Measurements from ENCODE around the gene KCNT1. TPM values are rescaled to one million over a fixed set of nuclear protein-coding genes. Genes with fewer than 3 reads are reported as not detected.
A peak's percentile ranks its signal among the peaks of the same experiment; 100 is the strongest.

Gene KCNT1
- total RNA-seq, 1 experiment from 2014 or later, result 0.68 TPM

DNA sequence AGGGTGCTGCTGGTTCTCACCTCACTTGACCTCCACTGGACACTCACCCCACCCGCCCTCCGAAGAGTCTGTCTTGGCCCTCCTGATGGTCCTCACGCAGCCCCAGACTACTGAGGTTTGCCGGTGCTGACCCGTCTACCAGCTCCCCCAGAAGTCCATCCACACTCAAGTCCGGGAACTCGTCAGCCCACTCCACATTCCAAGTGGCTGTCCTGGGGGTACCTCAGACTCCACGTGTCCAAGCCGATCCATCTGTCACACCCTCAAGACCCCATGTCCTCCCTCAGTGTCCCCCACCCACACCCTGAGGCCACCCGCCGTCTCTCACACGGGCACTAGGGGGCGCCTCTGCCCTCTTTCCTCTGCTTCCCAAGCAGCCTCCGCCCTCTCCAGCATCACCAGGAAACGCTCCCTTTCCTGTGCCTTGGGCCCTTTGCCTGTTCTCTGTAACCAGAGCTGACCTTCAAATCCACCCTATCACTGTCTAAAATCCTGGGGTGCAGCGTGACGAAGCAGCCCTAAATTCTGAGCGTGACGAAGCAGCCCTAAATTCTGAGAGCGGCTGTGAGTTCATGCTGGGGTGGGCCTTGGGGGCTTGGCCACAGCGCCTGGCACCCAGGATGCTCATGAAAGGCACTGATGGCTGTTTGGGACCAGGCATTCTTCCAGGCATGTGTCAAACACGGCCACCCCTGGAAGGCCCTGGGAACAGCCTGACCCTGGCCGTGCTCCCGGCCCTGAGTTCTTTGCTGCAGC lies 95.7 kb downstream of the KCNT1 start:
- TF ChIP-seq, protein P1, sequence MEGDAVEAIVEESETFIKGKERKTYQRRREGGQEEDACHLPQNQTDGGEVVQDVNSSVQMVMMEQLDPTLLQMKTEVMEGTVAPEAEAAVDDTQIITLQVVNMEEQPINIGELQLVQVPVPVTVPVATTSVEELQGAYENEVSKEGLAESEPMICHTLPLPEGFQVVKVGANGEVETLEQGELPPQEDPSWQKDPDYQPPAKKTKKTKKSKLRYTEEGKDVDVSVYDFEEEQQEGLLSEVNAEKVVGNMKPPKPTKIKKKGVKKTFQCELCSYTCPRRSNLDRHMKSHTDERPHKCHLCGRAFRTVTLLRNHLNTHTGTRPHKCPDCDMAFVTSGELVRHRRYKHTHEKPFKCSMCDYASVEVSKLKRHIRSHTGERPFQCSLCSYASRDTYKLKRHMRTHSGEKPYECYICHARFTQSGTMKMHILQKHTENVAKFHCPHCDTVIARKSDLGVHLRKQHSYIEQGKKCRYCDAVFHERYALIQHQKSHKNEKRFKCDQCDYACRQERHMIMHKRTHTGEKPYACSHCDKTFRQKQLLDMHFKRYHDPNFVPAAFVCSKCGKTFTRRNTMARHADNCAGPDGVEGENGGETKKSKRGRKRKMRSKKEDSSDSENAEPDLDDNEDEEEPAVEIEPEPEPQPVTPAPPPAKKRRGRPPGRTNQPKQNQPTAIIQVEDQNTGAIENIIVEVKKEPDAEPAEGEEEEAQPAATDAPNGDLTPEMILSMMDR (conservative IDR thresholded peaks at IDR 0.05), result peak; percentile 94
- H3K36me3 Mint-ChIP-seq (ENCODE audit: insufficient read depth in 1 of 3, low read depth in 3 of 3), result no peaks in the 10 kb centered on the region
- Histone ChIP-seq H3K4me1 (ENCODE audit: insufficient read depth, low read length) (no peaks in the 10 kb centered on the region), H3K14ac (ENCODE audit: insufficient read depth, low read length) (no peak overlapping the region), H3K4ac (ENCODE audit: low read depth, low read length) (no peak overlapping the region), H3K4me2 (ENCODE audit: insufficient read depth, insufficient read length, low read length) (no peak overlapping the region), H2BK120ac (ENCODE audit: low read depth, low read length, poor library complexity, severe bottlenecking) (no peak overlapping the region), H3K23me2 (ENCODE audit: insufficient read length, low read depth, low read length, poor library complexity, severe bottlenecking) (no peaks in the 10 kb centered on the region), H2BK5ac (ENCODE audit: insufficient read length, low read length) (no peak overlapping the region), H3K79me2 (ENCODE audit: insufficient read depth, low read length) (no peaks in the 10 kb centered on the region), H2AFZ (ENCODE audit: low read length) (no peak overlapping the region), H4K8ac (replicated peaks; ENCODE audit: insufficient read length, low read depth, low read length) (no peak overlapping the region), H4K5ac (ENCODE audit: insufficient read length, low read depth, low read length) (no peak overlapping the region), H3K56ac (ENCODE audit: insufficient read length, low read depth, low read length) (no peak overlapping the region), H3K79me1 (ENCODE audit: insufficient read depth, low read depth, low read length, poor library complexity, severe bottlenecking) (no peaks in the 10 kb centered on the region), H2BK15ac (ENCODE audit: low read depth, low read length) (no peak overlapping the region), H4K20me1 (ENCODE audit: control insufficient read depth, insufficient read depth, insufficient read length) (no peaks in the 10 kb centered on the region), H3K27ac (ENCODE audit: insufficient read length, low read depth, low read length) (no peak overlapping the region), H3K27me3 (ENCODE audit: insufficient read depth, low read length) (no peaks in the 10 kb centered on the region), H3T11ph (ENCODE audit: low read length) (no peak overlapping the region), H3K18ac (ENCODE audit: insufficient read length, low read depth, low read length) (no peak overlapping the region), H3K9ac (ENCODE audit: extremely low read depth, insufficient read length, low read length) (no peak overlapping the region), H4K91ac (ENCODE audit: insufficient read length, low read depth, low read length) (no peak overlapping the region), H2BK12ac (ENCODE audit: insufficient read length, low read depth, low read length) (no peak overlapping the region), H2BK20ac (ENCODE audit: low read depth, low read length, poor library complexity, severe bottlenecking) (no peak overlapping the region), H3K23ac (ENCODE audit: insufficient read length, low read depth, low read length) (no peak overlapping the region), H2AK5ac (ENCODE audit: insufficient read length, low read length) (no peak overlapping the region), H3K9me3 (ENCODE audit: control insufficient read depth, low read depth, low read length) (no peaks in the 10 kb centered on the region)
- H3K27me3 Mint-ChIP-seq (ENCODE audit: low read depth), result no peaks in the 10 kb centered on the region
- H3K4me1 Mint-ChIP-seq, result peaks cover 3 to 10% of the 10 kb centered on the region in 2 experiments; a peak in 3 of 4 replicates
- DNase-seq, result peak; percentile 78
- peak overlapping the region in 1 of 2 experiments; percentile 3; a peak in 1 of 5 replicates for H3K4me3 Mint-ChIP-seq
- peak overlapping the region in 1 of 3 experiments; percentile 28; a peak in 2 of 7 replicates for H3K27ac Mint-ChIP-seq
- WGBS (ENCODE audit: extremely low coverage, insufficient read length, low lambda C conversion rate), result no CpG with 5 or more reads among the region's 24 CpGs
- H3K9me3 Mint-ChIP-seq, result no peaks in the 10 kb centered on the region; a peak in 1 of 5 replicates
